Memory B cell (primary cell): ENCODE measurements around the gene HAGHL.
"Not testable (repeated sequence)": the region's sequence is repeated elsewhere in the genome, so short reads cannot be mapped to it uniquely, and the experiment has no call there.

ENCODE experiments used
- ATAC-seq: fragments of 150-1000 bp; cut with Tn5 transposase; 2 replicates; pipeline ENCODE4 v1.10.0; 2021; ENCODE audit warnings: low read depth, mild to moderate bottlenecking, moderate library complexity
- DNase-seq, 2 donors: peaks; one replicate each; pipeline ENCODE4 v3.0.0; 2022; ENCODE audit warnings: low spot score in 2 of 2
- H3K27ac Mint-ChIP-seq: one replicate; pipeline ENCODE4 v1.8.0; 2022; ENCODE audit warnings: mild to moderate bottlenecking, moderate library complexity, mixed read lengths
- H3K27me3 Mint-ChIP-seq: one replicate; pipeline ENCODE4 v1.8.0; 2022; ENCODE audit warnings: mixed read lengths
- H3K36me3 Mint-ChIP-seq: one replicate; pipeline ENCODE4 v1.8.0; 2022; ENCODE audit warnings: mild to moderate bottlenecking, mixed read lengths
- H3K4me1 Mint-ChIP-seq: one replicate; pipeline ENCODE4 v1.8.0; 2022; ENCODE audit warnings: mixed read lengths
- H3K4me3 Mint-ChIP-seq: one replicate; pipeline ENCODE4 v1.8.0; 2022; ENCODE audit warnings: mild to moderate bottlenecking, moderate library complexity, mixed read lengths
- H3K9me3 Mint-ChIP-seq: one replicate; pipeline ENCODE4 v1.8.0; 2022; ENCODE audit warnings: mixed read lengths

The HAGHL gene

DNA sequence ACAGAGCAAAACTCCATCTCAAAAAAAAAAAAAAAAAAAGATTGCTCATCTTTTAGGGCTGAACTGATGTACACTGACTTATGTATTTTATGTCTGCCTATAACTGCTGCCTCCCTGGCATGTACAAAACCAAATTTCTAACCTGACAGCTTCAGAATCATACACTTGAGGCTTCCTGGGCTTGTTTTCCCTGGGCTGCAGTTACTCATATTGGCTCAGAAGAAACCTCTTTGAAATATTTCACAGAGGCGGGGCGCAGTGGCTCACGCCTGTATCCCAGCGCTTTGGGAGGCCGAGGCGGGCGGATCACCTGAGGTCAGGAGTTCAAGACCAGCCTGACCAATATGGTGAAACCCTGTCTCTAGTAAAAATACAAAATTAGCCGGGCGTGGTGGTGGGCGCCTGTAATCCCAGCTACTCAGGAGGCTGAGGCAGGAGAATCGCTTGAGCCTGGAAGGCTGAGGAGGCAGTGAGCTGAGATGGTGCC is 27.3 kb downstream of the HAGHL start:
- not testable (repeated sequence) for ATAC-seq, H3K27ac Mint-ChIP-seq, H3K9me3 Mint-ChIP-seq, H3K4me3 Mint-ChIP-seq, H3K4me1 Mint-ChIP-seq, DNase-seq, H3K36me3 Mint-ChIP-seq, H3K27me3 Mint-ChIP-seq

DNA sequence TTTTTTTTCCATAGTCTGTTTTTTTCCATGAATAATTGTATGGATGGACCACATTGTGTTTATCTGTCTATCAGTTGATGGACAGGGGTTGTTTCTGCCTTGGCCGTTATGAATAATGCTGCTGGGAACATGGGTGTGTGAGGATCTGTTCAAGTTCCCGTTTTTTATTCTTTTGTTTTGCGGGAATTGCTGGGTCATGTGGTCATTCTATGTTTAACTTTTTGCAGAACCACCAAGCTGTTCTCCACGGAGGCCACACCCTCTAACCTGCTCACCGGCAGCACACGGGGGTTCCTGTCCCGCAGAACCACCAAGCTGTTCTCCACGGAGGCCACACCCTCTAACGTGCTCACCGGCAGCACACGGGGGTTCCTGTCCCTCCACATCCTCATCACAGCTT is 27.8 kb downstream of the HAGHL start:
- peaks cover 2% of the 10 kb centered on the region for H3K4me1 Mint-ChIP-seq
- peak; percentile 91 for ATAC-seq
- peaks cover 2% of the 10 kb centered on the region for H3K36me3 Mint-ChIP-seq
- DNase-seq = no peak
- H3K9me3 Mint-ChIP-seq = peaks cover 2% of the 10 kb centered on the region
- peaks cover 8% of the 10 kb centered on the region for H3K27me3 Mint-ChIP-seq
- H3K27ac Mint-ChIP-seq = no peak overlapping the region
- H3K4me3 Mint-ChIP-seq = no peak overlapping the region

- Mint-ChIP-seq H3K36me3 (peaks cover 2% of the 10 kb centered on the region), H3K4me1 (peaks cover 2% of the 10 kb centered on the region), H3K27ac (no peak overlapping the region), H3K9me3 (peaks cover 2% of the 10 kb centered on the region), H3K4me3 (no peak overlapping the region), H3K27me3 (peaks cover 10% of the 10 kb centered on the region)
- ATAC-seq (no peak), DNase-seq (no peak)
Measured at GRCh38 chr16:756428-756827, 29.5 kb downstream of the HAGHL start.

DNA sequence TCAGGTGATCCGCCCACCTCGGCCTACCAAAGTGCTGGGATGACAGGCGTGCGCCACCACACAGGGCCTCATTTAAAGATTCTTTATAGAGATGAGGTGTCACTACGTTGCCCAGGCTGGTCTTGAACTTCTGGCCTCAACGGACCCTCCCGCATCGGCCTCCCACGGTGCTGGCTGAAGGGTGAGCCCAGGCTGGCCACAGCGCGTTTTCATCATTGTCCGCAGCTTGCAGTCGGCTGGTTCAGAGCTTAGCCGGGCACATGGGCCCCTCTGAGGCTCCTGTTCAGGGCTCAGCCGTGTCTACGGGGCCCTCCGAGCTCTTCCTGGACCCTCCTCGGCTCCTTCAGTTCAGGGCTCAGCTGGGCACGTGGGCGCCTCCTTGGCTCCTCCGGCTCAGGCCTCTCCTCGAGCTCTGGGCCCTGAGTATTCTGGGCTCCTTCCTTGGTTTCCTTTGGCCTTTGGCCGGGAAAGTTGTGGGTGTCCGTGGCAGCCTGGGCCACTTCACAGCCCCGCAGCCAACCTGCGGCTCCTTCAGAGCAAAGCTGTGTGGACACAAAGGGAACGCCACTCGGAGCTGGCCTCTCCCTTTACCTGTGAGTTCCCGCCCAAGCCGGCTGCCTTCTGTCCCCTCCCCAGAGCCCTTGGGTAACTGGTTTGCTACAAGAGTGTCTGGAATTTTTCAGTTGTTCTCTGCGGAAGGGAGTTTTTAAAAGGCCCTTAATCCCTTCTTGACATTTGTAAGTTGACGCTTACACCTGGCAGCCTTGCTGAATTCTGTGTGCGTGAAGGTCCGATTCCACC is 32.4 kb downstream of the HAGHL start:
- H3K36me3 Mint-ChIP-seq = peaks cover 2% of the 10 kb centered on the region
- DNase-seq = no peak
- peaks cover 16% of the 10 kb centered on the region for H3K27me3 Mint-ChIP-seq
- no peak for ATAC-seq
- peaks cover 2% of the 10 kb centered on the region for H3K9me3 Mint-ChIP-seq
- H3K27ac Mint-ChIP-seq = no peak overlapping the region
- no peak overlapping the region for H3K4me3 Mint-ChIP-seq
- H3K4me1 Mint-ChIP-seq = peaks cover 2% of the 10 kb centered on the region

- Mint-ChIP-seq H3K27me3 (peaks cover 16% of the 10 kb centered on the region), H3K27ac (no peak overlapping the region), H3K4me1 (no peaks in the 10 kb centered on the region), H3K36me3 (peaks cover 2% of the 10 kb centered on the region), H3K9me3 (peaks cover 2% of the 10 kb centered on the region), H3K4me3 (no peak overlapping the region)
- ATAC-seq = no peak
- DNase-seq = no peak
Measured at GRCh38 chr16:760065-760464, 33.2 kb downstream of the HAGHL start.

DNA sequence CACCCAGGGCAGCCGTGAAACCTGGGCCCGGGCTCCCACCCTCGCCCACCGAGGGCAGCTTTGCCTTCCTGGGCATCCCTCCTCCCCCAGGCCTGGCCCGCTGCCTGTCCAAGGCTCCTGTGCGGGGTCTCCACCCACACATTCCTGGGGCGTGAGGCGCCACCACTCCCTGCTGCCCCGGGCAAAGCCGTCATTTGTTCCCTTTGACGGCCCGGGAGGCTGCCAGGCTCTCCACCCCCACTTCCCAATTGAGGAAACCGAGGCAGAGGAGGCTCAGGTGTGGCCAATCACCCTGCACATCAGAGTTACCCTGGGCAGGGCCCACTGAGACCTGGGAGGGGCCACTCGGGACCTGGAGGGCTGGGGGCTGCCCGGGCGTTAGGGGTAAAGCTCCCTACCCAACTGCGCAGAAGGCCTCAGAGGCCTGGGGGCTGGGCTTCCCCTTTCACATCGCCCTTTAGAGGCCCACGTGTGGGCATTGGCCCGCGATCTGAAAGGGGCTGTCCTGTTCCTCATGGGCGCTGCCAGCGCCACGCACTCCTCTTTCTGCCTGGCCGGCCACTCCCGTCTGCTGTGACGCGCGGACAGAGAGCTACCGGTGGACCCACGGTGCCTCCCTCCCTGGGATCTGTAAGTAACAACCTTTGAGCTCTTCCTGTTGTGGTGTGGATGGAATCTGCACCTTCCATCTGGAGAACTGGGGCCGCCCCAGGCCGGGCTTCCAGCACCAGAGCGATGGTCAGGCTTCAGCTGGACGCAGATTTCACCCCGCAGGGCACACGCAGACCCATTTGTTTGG is 33.8 kb downstream of the HAGHL start, which contains the start of gene MSLN:
Gene MSLN, plus strand, starts transcription at position 190 of the 799 bp plus-strand sequence. CDS start 1,947 bp downstream, outside the sequence.
- Mint-ChIP-seq H3K36me3 (peaks cover 2% of the 10 kb centered on the region), H3K27ac (no peak within 1 kb of the TSS), H3K4me3 (no peak within 1 kb of the TSS), H3K9me3 (peaks cover 2% of the 10 kb centered on the region), H3K4me1 (no peaks in the 10 kb centered on the region), H3K27me3 (peaks cover 16% of the 10 kb centered on the region)
- no peak for DNase-seq
- ATAC-seq = no peak

DNA sequence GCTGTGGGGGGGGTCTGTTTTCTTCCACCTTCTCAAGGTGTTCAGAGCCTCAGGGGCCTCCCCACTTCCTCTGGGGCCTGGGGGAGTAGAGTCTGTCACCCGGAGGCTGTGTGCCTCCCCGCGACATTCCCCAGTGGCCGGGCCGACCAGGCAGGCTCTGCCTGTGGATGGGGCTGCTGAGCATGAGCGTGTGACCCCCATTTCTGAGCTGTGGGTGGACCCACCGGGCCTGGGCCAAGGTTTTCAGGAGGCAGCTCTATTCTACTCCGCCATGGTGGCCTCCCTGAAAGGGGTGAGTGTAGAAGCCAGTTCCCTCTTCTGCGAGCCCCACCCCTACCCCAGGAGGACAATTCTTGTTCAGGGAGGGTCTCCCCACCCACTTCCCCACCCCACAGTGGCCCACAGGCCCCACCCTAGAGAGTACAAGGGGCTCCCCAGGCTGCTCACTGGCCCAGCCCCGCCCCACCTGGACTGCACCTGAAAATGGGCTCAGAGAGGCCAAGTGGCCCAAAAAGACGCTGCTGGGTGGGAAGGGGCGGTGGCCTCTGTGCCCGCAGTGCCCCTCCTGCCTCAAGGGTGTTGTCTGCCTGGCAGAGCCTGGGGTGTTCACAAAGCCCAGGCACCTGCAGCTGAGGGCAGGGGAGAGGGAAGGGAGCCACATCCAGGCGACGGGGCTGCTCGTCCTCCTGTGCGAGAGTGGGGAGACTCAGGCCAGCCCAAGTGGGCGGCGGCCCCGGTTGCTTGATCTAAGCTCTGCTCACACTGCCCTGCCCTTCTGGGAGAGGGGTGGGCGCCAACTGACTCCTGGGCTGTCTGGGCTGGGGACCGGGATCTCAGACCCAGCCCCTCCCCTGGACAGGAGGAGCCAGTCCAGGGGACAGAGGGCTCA is 35.0 kb downstream of the HAGHL start:
- no peak for ATAC-seq
- H3K4me3 Mint-ChIP-seq = no peak overlapping the region
- no peak for DNase-seq
- H3K27ac Mint-ChIP-seq = no peak overlapping the region
- no peaks in the 10 kb centered on the region for H3K9me3 Mint-ChIP-seq
- no peaks in the 10 kb centered on the region for H3K36me3 Mint-ChIP-seq
- H3K4me1 Mint-ChIP-seq = no peaks in the 10 kb centered on the region
- peaks cover 13% of the 10 kb centered on the region for H3K27me3 Mint-ChIP-seq

GRCh38 chr16:762595-763268 is 35.8 kb downstream of the HAGHL start:
- Mint-ChIP-seq H3K4me1 (no peaks in the 10 kb centered on the region), H3K4me3 (no peak overlapping the region), H3K27me3 (peaks cover 11% of the 10 kb centered on the region), H3K27ac (no peak overlapping the region), H3K9me3 (no peaks in the 10 kb centered on the region), H3K36me3 (no peaks in the 10 kb centered on the region)
- DNase-seq (no peak), ATAC-seq (no peak)

GRCh38 chr16:763369-764183 is 36.7 kb downstream of the HAGHL start:
- ATAC-seq = no peak

GRCh38 chr16:764184-764750 is 37.4 kb downstream of the HAGHL start:
- no peak for DNase-seq
- no peaks in the 10 kb centered on the region for H3K36me3 Mint-ChIP-seq
- peaks cover 9% of the 10 kb centered on the region for H3K27me3 Mint-ChIP-seq
- H3K9me3 Mint-ChIP-seq = no peaks in the 10 kb centered on the region
- H3K27ac Mint-ChIP-seq = no peak overlapping the region
- ATAC-seq = no peak
- no peaks in the 10 kb centered on the region for H3K4me1 Mint-ChIP-seq
- no peak overlapping the region for H3K4me3 Mint-ChIP-seq

More at GRCh38 chr16:763369-764183, 36.7 kb downstream of the HAGHL start:
- Mint-ChIP-seq H3K36me3 (no peaks in the 10 kb centered on the region), H3K4me3 (no peak overlapping the region), H3K27me3 (peaks cover 9% of the 10 kb centered on the region), H3K4me1 (no peaks in the 10 kb centered on the region), H3K27ac (no peak overlapping the region), H3K9me3 (no peaks in the 10 kb centered on the region)
- DNase-seq = no peak

GRCh38 chr16:764848-765487 is 38.1 kb downstream of the HAGHL start:
- H3K9me3 Mint-ChIP-seq = no peaks in the 10 kb centered on the region
- DNase-seq = no peak
- H3K27me3 Mint-ChIP-seq = peaks cover 11% of the 10 kb centered on the region
- no peak overlapping the region for H3K27ac Mint-ChIP-seq
- no peak overlapping the region for H3K4me3 Mint-ChIP-seq
- H3K36me3 Mint-ChIP-seq = no peaks in the 10 kb centered on the region
- no peaks in the 10 kb centered on the region for H3K4me1 Mint-ChIP-seq
- no peak for ATAC-seq

DNA sequence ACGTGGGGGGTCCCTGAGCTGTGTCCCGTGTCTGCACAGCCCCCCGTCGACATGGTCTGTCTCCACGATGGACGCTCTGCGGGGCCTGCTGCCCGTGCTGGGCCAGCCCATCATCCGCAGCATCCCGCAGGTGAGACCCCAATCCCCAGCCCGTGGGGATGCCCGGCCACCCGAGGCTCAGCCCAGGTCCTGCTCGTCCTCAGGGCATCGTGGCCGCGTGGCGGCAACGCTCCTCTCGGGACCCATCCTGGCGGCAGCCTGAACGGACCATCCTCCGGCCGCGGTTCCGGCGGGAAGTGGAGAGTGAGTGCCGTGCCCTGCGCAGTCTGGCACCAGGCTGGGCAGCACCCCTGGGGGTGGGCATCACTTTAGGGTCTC is 38.6 kb downstream of the HAGHL start:
- Mint-ChIP-seq H3K36me3 (no peaks in the 10 kb centered on the region), H3K9me3 (no peaks in the 10 kb centered on the region), H3K4me3 (no peak overlapping the region), H3K27ac (no peak overlapping the region), H3K4me1 (no peaks in the 10 kb centered on the region), H3K27me3 (peaks cover 11% of the 10 kb centered on the region)
- ATAC-seq = no peak
- no peak for DNase-seq
